Cardiac fibroblast (primary cell): ENCODE measurements around the gene ZDHHC22.

Source experiments
- DNase-seq, 2 donors: peaks; one replicate each; pipeline versions ENCODE4 v3.0.0 to v3.0.0-alpha.2; 2010; ENCODE audit warnings: low read depth in 2 of 2
- H3K4me3 ChIP-seq, 2 donors: replicated peaks in 1 of 2; 1 replicate in 1 of 2; 2 replicates in 1 of 2; pipeline ENCODE4 v1.5.1; 2011; ENCODE audit warnings: low read depth in 2 of 2, low read length in 2 of 2, mild to moderate bottlenecking in 2 of 2, moderate library complexity in 1 of 2
- CTCF ChIP-seq: IDR thresholded peaks from one replicate; pipeline ENCODE4 v1.5.1; 2011; ENCODE audit warnings: low read depth, mild to moderate bottlenecking, low read length, inconsistent platforms

Gene ZDHHC22

DNA sequence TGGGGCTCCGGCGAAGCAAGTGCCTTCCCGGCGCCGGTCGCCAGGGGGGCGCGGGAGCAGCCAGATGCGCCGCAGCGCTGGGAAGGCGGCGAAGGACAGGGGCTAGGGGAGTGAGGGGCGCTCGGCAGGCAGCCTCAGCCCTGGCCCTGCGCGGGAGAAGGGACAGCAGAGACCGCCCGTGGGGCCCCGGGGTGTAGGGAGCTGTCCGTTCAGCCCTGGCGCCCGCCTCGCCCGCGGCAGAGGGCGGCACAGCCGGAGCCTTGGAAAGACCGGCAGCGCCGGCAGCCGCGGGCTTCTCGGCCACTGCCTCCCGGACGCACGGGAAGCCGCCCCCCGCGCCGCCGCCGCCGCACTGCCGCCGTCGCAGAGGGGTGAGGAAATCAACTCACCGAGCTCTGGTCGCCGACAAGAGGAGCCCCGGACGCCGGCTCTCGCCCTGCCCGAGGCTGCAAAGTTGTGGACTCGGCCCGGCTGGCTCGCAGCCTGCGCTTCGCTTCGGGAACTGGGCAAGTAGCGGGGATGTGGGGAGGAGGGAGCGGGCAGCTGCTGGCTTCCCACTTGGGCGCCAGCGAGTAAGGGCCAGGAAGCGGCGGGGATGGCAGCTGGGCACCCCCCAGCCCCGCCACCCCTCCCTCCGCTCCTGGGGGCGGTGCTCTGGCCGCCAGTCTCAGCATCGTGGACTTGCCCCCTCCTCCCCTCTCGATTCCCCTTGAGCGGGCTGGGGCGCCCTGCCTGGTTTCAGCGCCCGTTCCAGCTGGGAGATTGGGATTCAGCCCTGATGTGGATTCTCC is at the start of gene ZDHHC22:
Gene ZDHHC22 (minus strand): TSS at position 578 of the 791 bp plus-strand sequence. CDS start 2,053 bp downstream, outside the sequence.
- DNase-seq: peak; percentile 20 to 35
- TF ChIP-seq CTCF: peak; percentile 28
- peak within 1 kb of the TSS; percentile 6 to 32 for H3K4me3 ChIP-seq

DNA sequence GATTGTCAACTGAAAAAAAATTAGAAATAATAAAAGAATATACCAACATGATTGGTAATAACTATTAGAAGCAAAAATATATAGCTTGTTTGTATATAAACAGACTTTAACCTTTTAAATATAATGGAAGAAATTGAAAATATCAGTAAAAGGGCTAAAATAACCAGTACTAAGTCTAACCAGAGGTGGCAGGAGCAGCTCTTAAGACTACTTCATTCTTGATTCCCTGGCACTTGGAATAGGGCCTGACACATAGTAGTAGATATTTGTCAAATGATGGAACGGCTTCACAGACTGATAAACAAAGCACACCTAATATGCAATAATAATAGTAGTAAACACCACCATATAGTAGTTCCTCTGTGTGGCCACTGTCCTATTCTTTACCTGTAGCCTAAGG is 49.4 kb upstream of the ZDHHC22 start:
- H3K4me3 ChIP-seq: no peak overlapping the region
- TF ChIP-seq CTCF: no peak
- no peak for DNase-seq

DNA sequence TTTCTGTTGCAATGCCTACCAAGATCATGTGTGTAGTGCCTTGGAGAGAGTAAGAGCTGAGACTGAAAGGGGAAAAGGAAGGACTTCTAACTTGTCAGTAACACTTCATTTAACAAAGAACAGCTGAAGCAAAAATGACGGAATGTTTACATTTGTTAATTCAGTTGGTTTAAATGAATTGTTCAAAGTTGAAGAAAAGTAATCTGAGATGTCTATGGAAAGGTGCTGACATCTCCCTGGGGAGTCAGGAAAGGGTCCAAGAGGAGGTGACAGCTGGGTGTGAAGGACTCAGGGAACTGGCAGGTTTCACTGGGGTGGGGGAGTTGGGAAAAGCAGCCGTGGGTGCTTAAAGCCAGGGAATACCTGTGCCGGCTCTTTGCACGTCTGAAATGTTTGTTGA is 47.9 kb upstream of the ZDHHC22 start:
- H3K4me3 ChIP-seq: no peak overlapping the region
- no peak for TF ChIP-seq CTCF
- no peak for DNase-seq

DNA sequence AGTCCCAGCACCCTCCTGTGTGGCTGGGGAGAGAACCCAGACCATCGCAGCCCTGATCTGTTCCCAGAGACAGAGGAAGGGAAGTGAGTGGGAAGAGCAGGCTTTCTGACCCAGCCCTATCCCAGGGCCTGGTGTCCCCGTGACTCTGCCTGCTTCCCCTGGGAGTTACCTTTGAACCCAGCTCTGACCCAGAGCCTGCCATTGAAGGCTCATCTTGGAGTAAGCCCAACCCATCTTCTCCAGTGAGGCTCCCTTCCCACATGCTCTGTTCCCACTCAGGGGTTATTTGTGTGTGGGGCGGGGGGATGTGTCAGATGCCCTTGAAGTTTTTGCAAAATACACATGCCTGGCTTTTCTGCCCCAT is 46.0 kb upstream of the ZDHHC22 start:
- H3K4me3 ChIP-seq: no peak overlapping the region
- no peak for DNase-seq
- no peak for TF ChIP-seq CTCF

GRCh38 chr14:77186911-77187648 is 45.5 kb upstream of the ZDHHC22 start:
- DNase-seq: peak; percentile 10 to 49
- no peak for TF ChIP-seq CTCF
- H3K4me3 ChIP-seq: no peak overlapping the region

DNA sequence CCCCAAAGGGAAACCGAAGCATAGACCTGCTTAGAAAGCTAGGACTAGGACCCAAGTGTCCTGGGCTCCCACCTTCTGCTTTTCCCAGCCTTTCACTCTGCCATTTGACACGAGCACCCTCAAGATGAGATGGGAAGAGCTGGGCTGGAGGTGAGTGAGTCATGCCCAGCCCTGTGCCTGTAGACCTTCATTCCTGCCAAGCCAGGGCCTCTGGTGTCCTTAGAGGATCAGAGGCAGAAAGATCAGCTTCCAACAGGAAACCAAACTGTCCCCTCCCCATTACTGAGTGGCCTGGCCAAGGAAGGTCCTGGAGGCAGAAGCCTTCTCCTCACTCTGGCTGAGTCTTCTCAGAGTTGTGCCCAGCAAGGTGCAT is 43.5 kb upstream of the ZDHHC22 start:
- DNase-seq: no peak
- H3K4me3 ChIP-seq: no peak overlapping the region
- no peak for TF ChIP-seq CTCF
